Spleen (tissue), 11 donors: ENCODE results near the gene AGAP5. TPM values are rescaled to one million over a fixed set of nuclear protein-coding genes. Genes with fewer than 3 reads are reported as not detected.

Source experiments
- DNase-seq: peaks from one replicate; pipeline ENCODE4 v3.0.0-alpha.2; 2020
- H3K27ac ChIP-seq, 8 donors: fragments of 200-600 bp; sonication (generic) in 7 of 8; 1 replicate in 4 of 8; 2 replicates in 4 of 8; pipeline versions ENCODE4 v1.5.0 to v1.8.0; 2016 to 2021; ENCODE audit warnings: inconsistent platforms in 4 of 8, mild to moderate bottlenecking in 4 of 8, moderate library complexity in 1 of 8
- H3K27me3 ChIP-seq, 7 donors: fragments of 200-600 bp; sonication (generic) in 6 of 7; replicated peaks in 1 of 7; 1 replicate in 4 of 7; 2 replicates in 3 of 7; pipeline versions ENCODE4 v1.5.0 to v1.8.0; 2016 to 2021; ENCODE audit warnings: inconsistent platforms in 3 of 7, mild to moderate bottlenecking in 1 of 7
- H3K36me3 ChIP-seq, 6 donors: fragments of 200-600 bp; sonication (generic) in 5 of 6; 1 replicate in 4 of 6; 2 replicates in 2 of 6; pipeline versions ENCODE4 v1.5.0 to v1.8.0; 2016 to 2021; ENCODE audit warnings: inconsistent platforms in 2 of 6
- H3K4me1 ChIP-seq, 6 donors: fragments of 200-600 bp; sonication (generic) in 5 of 6; 1 replicate in 3 of 6; 2 replicates in 3 of 6; pipeline versions ENCODE4 v1.5.0 to v1.8.0; 2016 to 2021; ENCODE audit warnings: inconsistent platforms in 3 of 6
- H3K4me3 ChIP-seq, 8 donors: fragments of 200-600 bp; sonication (generic) in 7 of 8; 1 replicate in 4 of 8; 2 replicates in 4 of 8; pipeline versions ENCODE4 v1.5.0 to v1.8.0; 2016 to 2021; ENCODE audit warnings: inconsistent platforms in 4 of 8, mild to moderate bottlenecking in 4 of 8, moderate library complexity in 2 of 8
- H3K9me3 ChIP-seq, 8 donors: fragments of 200-600 bp; sonication (generic) in 7 of 8; 1 replicate in 4 of 8; 2 replicates in 4 of 8; pipeline versions ENCODE4 v1.5.0 to v1.8.0; 2016 to 2021; ENCODE audit warnings: inconsistent platforms in 4 of 8
- CTCF ChIP-seq, 11 experiments: fragments of 200-600 bp in 7 of 11; fragments of 450-650 bp in 4 of 11; sonication (generic) in 4 of 11; IDR thresholded peaks in 8 of 11; conservative IDR thresholded peaks in 3 of 11; 1 replicate in 7 of 11; 2 replicates in 4 of 11; pipeline versions ENCODE4 v1.4.0 to v1.8.0; 2016 to 2021; ENCODE audit warnings: antibody characterized with exemption in 11 of 11, inconsistent platforms in 4 of 11, mild to moderate bottlenecking in 1 of 11
- POLR2A ChIP-seq, 3 donors: fragments of 450-650 bp; IDR thresholded peaks; one replicate each; pipeline ENCODE4 v1.5.1; 2017; ENCODE audit warnings: antibody characterized with exemption in 3 of 3, mild to moderate bottlenecking in 1 of 3
- POLR2AphosphoS5 ChIP-seq, 3 donors: sonication (generic); formaldehyde crosslinking; IDR thresholded peaks; one replicate each; pipeline ENCODE4 v1.5.1; 2017; ENCODE audit warnings: antibody characterized with exemption in 3 of 3
- WGBS, 5 donors: extraction: QIAGEN DNeasy Blood & Tissue Kit in 3 of 5; methylation state at CpG; one replicate each; pipeline versions ENCODE4 v1.1.5 to v1.1.7; 2013 to 2018; 5-methylcytosine and 5-hydroxymethylcytosine counted together
- intact Hi-C: fragments of 100-400 bp; cut with DNase I; formaldehyde crosslinking; loops from one replicate; pipeline ENCODE4 v1.15.0; 2023; ENCODE audit warnings: low total_unique reads
- polyA plus RNA-seq, 3 donors: library from polyadenylated mRNA; stranded (reverse); fragments of 200-250 nt; gene quantifications; one replicate each; pipeline ENCODE4 v1.2.1, GENCODE V29; 2013
- total RNA-seq, 7 donors: library from RNA; depleted of rRNA in 3 of 7; stranded (reverse); fragments of >200 nt in 3 of 7; fragmentation: NEBNext Ultra II Directional in 4 of 7; extraction: Animal tissue kit (Norgen Biotek cat#: 25700) in 4 of 7; gene quantifications; one replicate each; pipeline versions ENCODE4 v1.1.0 to v1.2.1, GENCODE V29; 2016 to 2021
- donor health status: healthy with polysubstance abuse.
- donor health status: DM: no; HTN: no; CAD: no; lungs with moderate emphysema.
- donor health status: DM: no; HTN: no; CAD: no.
- donor health status: Bipolar disorder and iron deficiency.
- donor health status: healthy.
- donor health status: DM: no; HTN: no; CAD: no.
- donor health status: DM: yes; HTN: yes; CAD: no.

AGAP5 gene
- total and polyA plus RNA-seq, 10 donors = 2.6 to 15.7 (median 9.3) TPM

DNA sequence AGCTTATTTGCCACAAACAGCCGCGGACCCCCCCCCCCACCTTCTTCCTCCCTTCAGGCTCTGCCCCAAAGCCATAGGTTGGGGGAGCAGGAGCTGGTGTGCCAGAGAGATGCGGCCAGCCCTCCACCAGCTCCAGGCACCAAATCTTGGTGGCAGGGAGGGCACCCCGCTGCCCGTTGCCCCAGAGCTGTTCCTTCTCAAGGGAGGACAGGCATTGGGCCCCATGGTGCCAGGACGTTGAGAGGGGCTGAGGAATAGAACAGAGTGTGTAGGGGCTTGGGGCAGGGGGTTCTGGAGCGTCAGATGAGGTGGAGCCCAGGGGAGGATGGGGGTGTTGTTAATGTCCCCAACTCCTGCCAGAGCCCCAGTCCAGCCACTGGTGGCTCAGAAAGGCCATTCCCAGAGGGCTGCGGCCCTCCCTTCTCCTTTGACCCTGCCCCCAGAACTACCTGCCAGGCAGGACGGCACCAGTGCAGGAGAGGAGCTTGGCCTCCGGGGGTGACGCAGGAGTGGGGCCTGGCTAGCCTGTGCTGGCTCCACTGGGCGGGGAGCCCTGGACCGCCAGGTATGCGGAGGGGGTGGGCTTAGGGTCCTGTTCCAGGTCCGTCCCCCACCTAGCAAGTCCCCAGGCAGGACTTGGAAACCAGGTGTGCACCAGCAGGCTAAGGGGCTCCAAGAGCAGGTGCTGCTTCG is 36.3 kb upstream of the AGAP5 start:
- peaks cover 0 to 69% (median 23%) of the 10 kb centered on the region in 6 donors for H3K36me3 ChIP-seq
- H3K4me1 ChIP-seq = peaks cover 13 to 53% (median 32%) of the 10 kb centered on the region in 6 donors
- DNase-seq = no peak
- 89 to 93% (median 92%) methylated on average over 15 to 16 of the region's 16 CpGs for WGBS, 5 donors
- intact Hi-C loops = no loop called here
- no peak overlapping the region for H3K4me3 ChIP-seq
- H3K9me3 ChIP-seq = no peaks in the 10 kb centered on the region
- TF ChIP-seq POLR2A (IDR thresholded peaks at IDR 0.05) = no peak
- TF ChIP-seq CTCF (IDR thresholded peaks at IDR 0.05 in 8 of 11, conservative IDR thresholded peaks at IDR 0.05 in 3 of 11) = no peak
- TF ChIP-seq POLR2AphosphoS5 (IDR thresholded peaks at IDR 0.05) = no peak
- no peaks in the 10 kb centered on the region for H3K27me3 ChIP-seq
- no peak overlapping the region for H3K27ac ChIP-seq

- H3K4me1 ChIP-seq = peaks cover 13 to 63% (median 37%) of the 10 kb centered on the region in 6 donors
- H3K27me3 ChIP-seq = no peaks in the 10 kb centered on the region
- H3K36me3 ChIP-seq = peaks cover 0 to 71% (median 23%) of the 10 kb centered on the region in 6 donors
- H3K4me3 ChIP-seq = no peak overlapping the region
- H3K27ac ChIP-seq = no peak overlapping the region
- TF ChIP-seq CTCF (IDR thresholded peaks at IDR 0.05 in 8 of 11, conservative IDR thresholded peaks at IDR 0.05 in 3 of 11) = no peak
- TF ChIP-seq POLR2A (IDR thresholded peaks at IDR 0.05) = no peak
- no peak for TF ChIP-seq POLR2AphosphoS5 (IDR thresholded peaks at IDR 0.05)
- WGBS, 5 donors = 86 to 95% (median 90%) methylated on average over 44 to 84 of the region's 84 CpGs
- intact Hi-C loops = no loop called here
- no peaks in the 10 kb centered on the region for H3K9me3 ChIP-seq
- no peak for DNase-seq
These were observed 35.2 kb upstream of the AGAP5 start for GRCh38 chr10:73732931-73733623.

- Histone ChIP-seq H3K4me1 (peaks cover 13 to 63% (median 38%) of the 10 kb centered on the region in 6 donors), H3K36me3 (peaks cover 0 to 71% (median 25%) of the 10 kb centered on the region in 6 donors), H3K9me3 (no peaks in the 10 kb centered on the region), H3K27ac (no peak overlapping the region), H3K4me3 (peak overlapping the region in 1 of 8 donors; percentile 96), H3K27me3 (no peaks in the 10 kb centered on the region)
- DNase-seq = no peak
- WGBS, 5 donors = 93 to 98% (median 98%) methylated on average over 11 to 20 of the region's 20 CpGs
- intact Hi-C loops = no loop called here
- TF ChIP-seq POLR2AphosphoS5 (IDR thresholded peaks at IDR 0.05) = no peak
- no peak for TF ChIP-seq POLR2A (IDR thresholded peaks at IDR 0.05)
- TF ChIP-seq CTCF (IDR thresholded peaks at IDR 0.05 in 8 of 11, conservative IDR thresholded peaks at IDR 0.05 in 3 of 11) = no peak
These were observed 34.5 kb upstream of the AGAP5 start for GRCh38 chr10:73732426-73732825.
